Brain microvascular endothelial cell (primary cell): ENCODE measurements around the gene RALGPS1.

Experiments
- DNase-seq: peaks from one replicate; pipeline ENCODE4 v3.0.0-alpha.2; 2020
- H3K27ac ChIP-seq: fragments of 250-450 bp; sonication (Bioruptor Pico); 2 replicates; pipeline ENCODE4 v1.5.1; 2020; ENCODE audit warnings: mild to moderate bottlenecking, moderate library complexity
- H3K27me3 ChIP-seq: fragments of 250-450 bp; sonication (Bioruptor Pico); replicated peaks from 2 replicates; pipeline ENCODE4 v1.5.1; 2020; ENCODE audit warnings: mild to moderate bottlenecking
- H3K36me3 ChIP-seq: fragments of 250-450 bp; sonication (Bioruptor Pico); replicated peaks from 2 replicates; pipeline ENCODE4 v1.5.1; 2020; ENCODE audit warnings: mild to moderate bottlenecking
- H3K4me3 ChIP-seq: 2 replicates; pipeline ENCODE4 v1.5.1; 2011; ENCODE audit warnings: low read depth, mild to moderate bottlenecking, control low read depth, low read length, moderate library complexity
- CTCF ChIP-seq: IDR thresholded peaks from 2 replicates; pipeline ENCODE4 v1.5.1; 2011; ENCODE audit warnings: low read depth, mild to moderate bottlenecking, moderate library complexity, low read length, control low read depth, inconsistent platforms; ENCODE audit errors: missing control alignments
- in situ Hi-C: cut with HindIII; loops from 2 replicates; pipeline ENCODE4 v1.10.0; 2017; ENCODE audit warnings: low sequenced_read_pairs, low pct_ligation_motif_present

The RALGPS1 gene

DNA sequence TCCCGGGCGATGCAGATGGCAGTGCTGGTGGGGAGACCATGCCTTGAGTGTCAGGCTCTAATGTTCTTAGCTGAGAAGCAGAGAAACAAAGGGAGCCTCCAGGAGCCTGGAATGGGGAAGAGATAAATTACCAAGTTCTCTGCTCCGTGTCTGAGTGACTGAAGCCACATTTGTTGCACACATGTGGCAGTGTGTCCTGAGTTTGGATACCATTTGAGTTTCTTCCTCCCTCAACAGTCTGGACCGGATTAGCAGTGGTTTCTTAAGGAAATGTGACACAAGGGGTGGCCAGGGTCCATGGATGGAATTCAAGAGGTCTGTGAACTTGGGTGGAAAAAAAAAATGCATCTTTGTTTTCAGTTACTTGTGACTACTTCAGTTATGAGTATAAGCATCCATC lies 299.3 kb downstream of the RALGPS1 start:
- H3K27me3 ChIP-seq = peaks cover 5% of the 10 kb centered on the region
- no peaks in the 10 kb centered on the region for H3K36me3 ChIP-seq
- no peak for TF ChIP-seq CTCF
- no peak for DNase-seq
- no peak overlapping the region for H3K27ac ChIP-seq
- in situ Hi-C loops = loop anchor here (25.0 kb wide), 1 partner anchor 252 kb away; no protein-coding TSS in a partner anchor
- no peak overlapping the region for H3K4me3 ChIP-seq

GRCh38 chr9:127214421-127215267 lies 300.1 kb downstream of the RALGPS1 start:
- no peak overlapping the region for H3K4me3 ChIP-seq
- TF ChIP-seq CTCF = peak; percentile 96
- in situ Hi-C loops = loop anchor here (25.0 kb wide), 1 partner anchor 252 kb away; no protein-coding TSS in a partner anchor
- no peaks in the 10 kb centered on the region for H3K36me3 ChIP-seq
- H3K27me3 ChIP-seq = peaks cover 5% of the 10 kb centered on the region
- DNase-seq = peak; percentile 40
- no peak overlapping the region for H3K27ac ChIP-seq

GRCh38 chr9:127215268-127216209 lies 301.0 kb downstream of the RALGPS1 start:
- in situ Hi-C loops = loop anchor here (25.0 kb wide), 1 partner anchor 253 kb away; no protein-coding TSS in a partner anchor
- TF ChIP-seq CTCF = no peak
- peaks cover 5% of the 10 kb centered on the region for H3K27me3 ChIP-seq
- no peak for DNase-seq
- no peak overlapping the region for H3K4me3 ChIP-seq
- no peak overlapping the region for H3K27ac ChIP-seq
- no peaks in the 10 kb centered on the region for H3K36me3 ChIP-seq

- Histone ChIP-seq H3K36me3 (no peaks in the 10 kb centered on the region), H3K27ac (no peak overlapping the region), H3K27me3 (peaks cover 5% of the 10 kb centered on the region), H3K4me3 (no peak overlapping the region)
- TF ChIP-seq CTCF = no peak
- in situ Hi-C loops = loop anchor here (25.0 kb wide), 1 partner anchor 254 kb away; no protein-coding TSS in a partner anchor
- no peak for DNase-seq
Measured at GRCh38 chr9:127216210-127216887, 301.8 kb downstream of the RALGPS1 start.

DNA sequence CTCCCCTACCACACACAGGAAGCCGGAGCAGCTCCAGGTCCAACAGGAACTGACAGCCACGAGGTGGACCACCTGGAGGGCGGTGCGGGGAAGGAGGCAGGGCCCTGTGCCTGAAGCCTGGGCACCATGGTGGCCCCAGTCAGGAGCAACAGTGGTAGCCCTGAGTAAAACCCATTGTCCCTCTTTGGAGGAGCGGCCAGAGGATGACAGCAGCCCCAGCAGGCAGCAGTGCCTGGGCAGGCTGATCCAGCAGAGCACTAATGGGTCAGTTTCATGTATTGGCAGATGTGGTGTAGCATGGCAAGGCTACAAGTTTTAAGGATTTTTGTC lies 302.3 kb downstream of the RALGPS1 start:
- Histone ChIP-seq H3K4me3 (no peak overlapping the region), H3K27me3 (peaks cover 5% of the 10 kb centered on the region), H3K27ac (no peak overlapping the region), H3K36me3 (no peaks in the 10 kb centered on the region)
- no peak for TF ChIP-seq CTCF
- no peak for DNase-seq
- in situ Hi-C loops = loop anchor here (25.0 kb wide), 1 partner anchor 255 kb away; no protein-coding TSS in a partner anchor
